Measurements from ENCODE around the gene TNFRSF4. TPM values are rescaled to one million over a fixed set of nuclear protein-coding genes. Genes with fewer than 3 reads are reported as not detected.

TNFRSF4 gene
- total RNA-seq, 1 experiment from 2014 or later = 2.8 TPM

- Histone ChIP-seq H3K27me3 (peaks cover 56% of the 10 kb centered on the region), H3K9me3 (replicated peaks) (no peaks in the 10 kb centered on the region), H3K27ac (no peak overlapping the region), H3K4me3 (no peak overlapping the region), H3K4me1 (peaks cover 30% of the 10 kb centered on the region), H3K36me3 (no peaks in the 10 kb centered on the region)
- DNase-seq = no peak
These were observed 26.4 kb upstream of the TNFRSF4 start for GRCh38 chr1:1240348-1240732.

- H3K27ac ChIP-seq = no peak overlapping the region
- no peak overlapping the region for H3K4me3 ChIP-seq
- no peaks in the 10 kb centered on the region for H3K9me3 ChIP-seq (replicated peaks)
- H3K27me3 ChIP-seq = peaks cover 56% of the 10 kb centered on the region
- H3K4me1 ChIP-seq = peaks cover 30% of the 10 kb centered on the region
- no peaks in the 10 kb centered on the region for H3K36me3 ChIP-seq
- no peak for DNase-seq
These were observed 25.8 kb upstream of the TNFRSF4 start for GRCh38 chr1:1239614-1240347.

DNA sequence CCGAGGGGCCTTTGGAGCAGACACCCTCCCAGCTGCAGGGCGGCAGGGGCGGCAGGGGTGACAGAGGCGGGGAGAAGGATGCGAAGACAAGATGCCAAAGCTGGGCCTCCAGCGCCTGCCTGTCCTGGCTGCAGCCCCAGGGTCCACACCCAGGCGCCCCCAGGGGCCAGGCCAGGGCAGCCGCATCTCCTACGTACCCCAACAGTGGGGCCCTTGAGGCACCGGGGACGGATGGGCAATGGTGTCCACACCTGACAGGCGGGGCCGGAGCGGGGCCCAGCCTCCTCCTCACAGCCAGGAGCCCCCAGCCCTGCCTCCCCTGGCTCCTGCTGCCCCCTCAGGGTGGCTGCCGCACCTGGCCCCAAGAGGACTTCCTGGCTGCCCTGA is 25.3 kb upstream of the TNFRSF4 start:
- H3K27ac ChIP-seq = no peak overlapping the region
- peaks cover 30% of the 10 kb centered on the region for H3K4me1 ChIP-seq
- DNase-seq = peak in 1 of 2 experiments; percentile 33

DNA sequence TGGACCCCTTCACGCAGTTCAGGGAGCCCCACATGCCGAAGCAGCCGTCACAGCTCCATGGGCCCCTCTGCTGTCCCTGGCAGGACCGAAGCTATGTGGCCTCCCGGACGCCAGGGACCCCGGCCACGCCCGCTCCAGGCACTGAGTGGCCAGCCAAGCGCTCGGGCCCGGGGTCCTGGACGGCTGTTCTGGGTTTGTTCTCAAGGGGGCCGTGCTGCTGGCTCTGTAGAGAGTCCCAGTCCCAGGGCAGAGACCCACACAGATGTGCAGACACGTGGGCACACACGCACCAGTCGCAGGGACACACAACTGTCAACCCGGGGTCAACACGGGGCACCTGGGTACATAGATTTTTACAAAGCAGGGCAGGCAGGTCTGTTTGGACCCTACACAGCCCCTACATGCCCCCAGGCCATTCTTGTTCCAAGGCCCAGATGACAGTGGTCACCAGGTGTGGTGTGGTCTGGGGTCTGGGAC is 24.8 kb upstream of the TNFRSF4 start:
- H3K36me3 ChIP-seq = no peaks in the 10 kb centered on the region
- H3K9me3 ChIP-seq (replicated peaks) = no peaks in the 10 kb centered on the region
- peaks cover 56% of the 10 kb centered on the region for H3K27me3 ChIP-seq
- DNase-seq = peak in 1 of 2 experiments; percentile 46
- H3K4me1 ChIP-seq = peaks cover 30% of the 10 kb centered on the region
- H3K27ac ChIP-seq = no peak overlapping the region
- H3K4me3 ChIP-seq = no peak overlapping the region

More for the DNA sequence above, 25.3 kb upstream of the TNFRSF4 start:
- Histone ChIP-seq H3K36me3 (no peaks in the 10 kb centered on the region), H3K4me3 (no peak overlapping the region), H3K9me3 (replicated peaks) (no peaks in the 10 kb centered on the region), H3K27me3 (peaks cover 56% of the 10 kb centered on the region)

DNA sequence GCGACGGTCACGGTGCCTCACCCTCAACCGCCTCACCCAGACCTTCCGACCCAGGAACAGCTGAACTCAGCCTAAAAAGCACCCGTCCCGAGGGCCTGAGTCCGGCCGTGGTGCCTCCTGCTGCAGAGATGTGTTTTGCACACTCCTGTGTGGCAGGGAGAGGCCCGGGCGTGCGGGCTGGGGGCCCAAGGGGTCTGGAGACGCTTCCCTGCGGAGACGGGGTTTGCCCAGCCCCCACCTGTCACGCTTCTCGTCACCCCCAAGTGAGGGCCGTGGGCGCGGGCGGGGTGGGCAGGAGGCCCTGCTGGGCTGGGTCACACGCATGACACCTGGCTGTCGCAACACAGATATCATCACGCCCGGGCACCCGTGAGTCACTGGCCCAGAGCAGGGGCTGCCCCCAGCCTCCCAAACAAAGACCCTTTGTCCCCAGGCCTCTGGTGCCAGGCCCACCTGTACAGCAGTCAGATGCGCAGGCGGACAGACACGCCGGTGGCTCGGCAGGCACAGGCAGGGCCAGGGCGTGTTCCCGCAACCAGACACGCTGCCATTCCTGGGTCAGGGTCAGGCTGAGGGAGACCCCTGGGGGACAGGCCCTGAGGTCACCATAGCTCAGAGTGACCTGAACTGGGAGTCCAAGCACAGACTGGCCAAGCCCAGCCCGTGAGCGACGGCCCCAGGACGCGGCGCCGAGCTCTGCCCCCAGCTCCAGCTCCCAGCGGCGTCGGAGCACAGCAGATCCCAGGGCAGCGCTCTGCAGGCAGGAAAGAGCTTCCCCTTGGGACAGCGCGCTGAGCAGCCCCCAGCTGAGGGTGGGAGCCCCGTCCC is 24.1 kb upstream of the TNFRSF4 start:
- DNase-seq = peak in 1 of 2 experiments; percentile 56
- H3K36me3 ChIP-seq = no peaks in the 10 kb centered on the region
- H3K27me3 ChIP-seq = peaks cover 52% of the 10 kb centered on the region
- H3K4me3 ChIP-seq = no peak overlapping the region
- H3K27ac ChIP-seq = no peak overlapping the region
- H3K4me1 ChIP-seq = peaks cover 30% of the 10 kb centered on the region
- H3K9me3 ChIP-seq (replicated peaks) = no peaks in the 10 kb centered on the region

GRCh38 chr1:1236945-1237873 is 23.3 kb upstream of the TNFRSF4 start:
- H3K4me1 ChIP-seq = peaks cover 30% of the 10 kb centered on the region
- no peak overlapping the region for H3K27ac ChIP-seq
- H3K36me3 ChIP-seq = no peaks in the 10 kb centered on the region
- peaks cover 46% of the 10 kb centered on the region for H3K27me3 ChIP-seq
- no peaks in the 10 kb centered on the region for H3K9me3 ChIP-seq (replicated peaks)
- DNase-seq = no peak
- H3K4me3 ChIP-seq = no peak overlapping the region

- H3K4me3 ChIP-seq = no peak overlapping the region
These were observed 22.3 kb upstream of the TNFRSF4 start for GRCh38 chr1:1236176-1236763.

GRCh38 chr1:1235016-1235744 is 21.2 kb upstream of the TNFRSF4 start:
- Histone ChIP-seq H3K27me3 (peaks cover 30% of the 10 kb centered on the region), H3K4me1 (peaks cover 30% of the 10 kb centered on the region), H3K4me3 (no peak overlapping the region), H3K9me3 (replicated peaks) (no peaks in the 10 kb centered on the region), H3K27ac (no peak overlapping the region), H3K36me3 (no peaks in the 10 kb centered on the region)
- no peak for DNase-seq

More at GRCh38 chr1:1236176-1236763, 22.3 kb upstream of the TNFRSF4 start:
- Histone ChIP-seq H3K27me3 (peaks cover 37% of the 10 kb centered on the region), H3K27ac (no peak overlapping the region), H3K9me3 (replicated peaks) (no peaks in the 10 kb centered on the region), H3K36me3 (no peaks in the 10 kb centered on the region), H3K4me1 (peaks cover 30% of the 10 kb centered on the region)
- DNase-seq = peak; percentile 54 to 59

DNA sequence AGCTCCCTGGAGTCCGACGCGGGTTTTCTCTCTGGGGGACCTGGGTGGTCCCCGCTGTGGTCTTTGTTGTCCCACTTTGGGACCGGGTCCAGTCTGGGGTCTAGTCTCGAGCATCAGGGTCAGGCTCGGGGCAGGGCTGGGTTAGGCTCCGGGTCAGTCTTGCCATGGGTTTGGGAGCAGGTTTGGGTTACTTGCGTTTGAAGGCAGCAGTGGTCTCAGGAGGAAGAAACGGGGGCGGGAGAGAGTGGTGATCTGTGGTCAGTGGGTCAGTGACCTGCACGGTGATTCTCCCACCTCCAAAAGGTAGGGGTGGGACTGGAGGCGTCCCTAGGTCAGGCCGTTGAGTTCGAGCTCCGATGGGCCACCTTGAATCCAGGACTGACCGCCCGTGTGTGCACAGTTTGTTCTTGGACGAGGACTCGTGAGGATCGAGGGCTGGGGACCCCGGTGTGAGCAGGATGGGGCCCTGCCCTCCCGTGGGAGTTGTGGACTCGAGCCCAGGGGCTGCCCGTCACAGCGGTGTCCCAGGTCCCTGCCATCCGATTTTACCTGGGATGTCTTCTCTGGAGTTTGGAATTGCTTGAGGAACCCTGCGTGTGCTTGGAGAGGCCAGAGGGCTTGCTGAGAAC is 20.3 kb upstream of the TNFRSF4 start:
- H3K36me3 ChIP-seq = no peaks in the 10 kb centered on the region; the same call in 1 of the 2 replicates
- no peaks in the 10 kb centered on the region for H3K9me3 ChIP-seq (replicated peaks)
- peaks cover 21% of the 10 kb centered on the region for H3K27me3 ChIP-seq
- no peak for DNase-seq
- H3K4me3 ChIP-seq = no peak overlapping the region
- peaks cover 30% of the 10 kb centered on the region for H3K4me1 ChIP-seq
- H3K27ac ChIP-seq = no peak overlapping the region

- no peak overlapping the region for H3K27ac ChIP-seq
- peaks cover 14% of the 10 kb centered on the region for H3K27me3 ChIP-seq
- peaks cover 25% of the 10 kb centered on the region for H3K4me1 ChIP-seq
- H3K4me3 ChIP-seq = no peak overlapping the region
- H3K36me3 ChIP-seq = peaks cover 5% of the 10 kb centered on the region
- H3K9me3 ChIP-seq (replicated peaks) = no peaks in the 10 kb centered on the region
- DNase-seq = no peak
These were observed 19.6 kb upstream of the TNFRSF4 start for GRCh38 chr1:1233567-1233892.

- DNase-seq = no peak
- H3K4me3 ChIP-seq = no peak overlapping the region
- peaks cover 11% of the 10 kb centered on the region for H3K36me3 ChIP-seq
- H3K9me3 ChIP-seq (replicated peaks) = no peaks in the 10 kb centered on the region
- H3K27me3 ChIP-seq = peaks cover 8% of the 10 kb centered on the region
- no peak overlapping the region for H3K27ac ChIP-seq
- peaks cover 20% of the 10 kb centered on the region for H3K4me1 ChIP-seq
These were observed 19.0 kb upstream of the TNFRSF4 start for GRCh38 chr1:1232796-1233566.

DNA sequence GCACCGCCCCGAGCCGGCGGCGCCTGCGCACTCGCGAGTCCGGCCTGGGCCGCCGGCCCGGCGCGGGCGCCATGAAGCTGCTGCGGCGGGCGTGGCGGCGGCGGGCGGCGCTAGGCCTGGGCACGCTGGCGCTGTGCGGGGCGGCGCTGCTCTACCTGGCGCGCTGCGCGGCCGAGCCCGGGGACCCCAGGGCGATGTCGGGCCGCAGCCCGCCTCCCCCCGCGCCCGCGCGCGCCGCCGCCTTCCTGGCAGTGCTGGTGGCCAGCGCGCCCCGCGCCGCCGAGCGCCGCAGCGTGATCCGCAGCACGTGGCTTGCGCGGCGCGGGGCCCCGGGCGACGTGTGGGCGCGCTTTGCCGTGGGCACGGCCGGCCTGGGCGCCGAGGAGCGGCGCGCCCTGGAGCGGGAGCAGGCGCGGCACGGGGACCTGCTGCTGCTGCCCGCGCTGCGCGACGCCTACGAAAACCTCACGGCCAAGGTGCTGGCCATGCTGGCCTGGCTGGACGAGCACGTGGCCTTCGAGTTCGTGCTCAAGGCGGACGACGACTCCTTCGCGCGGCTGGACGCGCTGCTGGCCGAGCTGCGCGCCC is 18.3 kb upstream of the TNFRSF4 start, which contains the start of gene B3GALT6:
Gene B3GALT6 (plus strand): TSS at position 30 of the 588 bp plus-strand sequence. CDS start 42 bp downstream, at position 72.
- H3K4me3 ChIP-seq = peak within 1 kb of the TSS; percentile 94
- no peak for DNase-seq
- H3K27me3 ChIP-seq = peaks cover 1% of the 10 kb centered on the region; the same call in 1 of the 2 replicates
- H3K9me3 ChIP-seq (replicated peaks) = no peaks in the 10 kb centered on the region
- H3K36me3 ChIP-seq = peaks cover 16% of the 10 kb centered on the region
- peaks cover 13% of the 10 kb centered on the region for H3K4me1 ChIP-seq
- H3K27ac ChIP-seq = peak within 1 kb of the TSS; percentile 69
